K562 (cell line): ENCODE data around the gene IGSF8.

Experiments used
- EZH2 ChIP-seq: IDR thresholded peaks from 2 replicates; pipeline ENCODE4 v1.6.1; 2012; ENCODE audit warnings: low read depth, mild to moderate bottlenecking, inconsistent platforms, low read length, borderline replicate concordance
- GABPA ChIP-seq: fragments of 200-800 bp; sonication (Bioruptor generic); conservative IDR thresholded peaks from 2 replicates; pipeline ENCODE4 v1.6.1; 2016; ENCODE audit warnings: low read depth, missing genetic modification characterization, missing compliant biosample characterization
- MED1 ChIP-seq: sonication (generic); formaldehyde crosslinking; IDR thresholded peaks from 2 replicates; pipeline ENCODE4 v1.8.1; 2023; ENCODE audit warnings: missing genetic modification reagents, borderline replicate concordance
- MXI1 ChIP-seq: IDR thresholded peaks from 2 replicates; pipeline ENCODE4 v1.6.1; 2011; ENCODE audit warnings: low read depth, mild to moderate bottlenecking, improper control_type of control experiment, low read length
- NRF1 ChIP-seq, 2 experiments: fragments of 450-650 bp; IDR thresholded peaks in 1 of 2; conservative IDR thresholded peaks in 1 of 2; 2 replicates each; pipeline ENCODE4 v1.6.1; 2014; ENCODE audit warnings: mild to moderate bottlenecking in 2 of 2
- PKNOX1 ChIP-seq: fragments of 450-650 bp; IDR thresholded peaks from 2 replicates; pipeline ENCODE4 v1.6.1; 2016
- REST ChIP-seq, 2 experiments: fragments of 450-650 bp; formaldehyde crosslinking in 1 of 2; IDR thresholded peaks; 2 replicates each; pipeline versions ENCODE4 v1.4.0 to v1.6.1; 2014 to 2020; ENCODE audit warnings: mild to moderate bottlenecking in 2 of 2, borderline replicate concordance in 1 of 2, low read depth in 1 of 2
- ZBTB40 ChIP-seq, 2 experiments: fragments of 450-650 bp in 1 of 2; sonication (generic) in 1 of 2; formaldehyde crosslinking in 1 of 2; IDR thresholded peaks; 2 replicates each; pipeline versions ENCODE4 v1.7.1 to v1.9.0; 2016 to 2022; ENCODE audit warnings: inconsistent platforms in 1 of 2, mild to moderate bottlenecking in 1 of 2, missing genetic modification reagents in 1 of 2
- ZKSCAN3 ChIP-seq: fragments of 250-450 bp; sonication (Bioruptor Pico); IDR thresholded peaks from 2 replicates; pipeline ENCODE4 v1.4.0; 2020

GRCh38 chr1:160118928-160119327 lies 20.5 kb upstream of the IGSF8 start:
- TF ChIP-seq PKNOX1 (no peak), EZH2 (no peak), MXI1 (no peak), ZKSCAN3 (no peak), ZBTB40 (IDR thresholded peaks at IDR 0.05) (no peak), ZBTB40 (CRISPR knock-in tag; IDR thresholded peaks at IDR 0.05) (no peak), NRF1 (conservative IDR thresholded peaks at IDR 0.05 in 1 of 2, IDR thresholded peaks at IDR 0.05 in 1 of 2) (no peak), GABPA (no peak), MED1 (CRISPR knock-in tag) (no peak), REST (IDR thresholded peaks at IDR 0.05; ENCODE audit: borderline replicate concordance) (no peak), REST (CRISPR knock-in tag; IDR thresholded peaks at IDR 0.05; ENCODE audit: low read depth) (no peak)
